AG08395 (cell line): ENCODE results near the gene FNDC3B.
A peak's percentile ranks its signal among the peaks of the same experiment; 100 is the strongest.

Experiments
- DNase-seq: peaks from one replicate; pipeline ENCODE4 v3.0.0; 2012; ENCODE audit warnings: mixed read lengths, low spot score

The FNDC3B gene

GRCh38 chr3:172192830-172193415, 153.5 kb downstream of the FNDC3B start:
- DNase-seq = no peak

GRCh38 chr3:172193436-172193835, 154.1 kb downstream of the FNDC3B start:
- no peak for DNase-seq

GRCh38 chr3:172194702-172195406, 155.5 kb downstream of the FNDC3B start:
- peak; percentile 20 for DNase-seq

- no peak for DNase-seq
Measured at GRCh38 chr3:172195407-172195754, 156.0 kb downstream of the FNDC3B start.

- no peak for DNase-seq
Measured at GRCh38 chr3:172197344-172197743, 158.0 kb downstream of the FNDC3B start.

GRCh38 chr3:172198428-172198827, 159.1 kb downstream of the FNDC3B start:
- DNase-seq = no peak

GRCh38 chr3:172199850-172200369, 160.5 kb downstream of the FNDC3B start:
- DNase-seq = no peak

GRCh38 chr3:172201136-172201869, 161.9 kb downstream of the FNDC3B start:
- peak; percentile 86 for DNase-seq

GRCh38 chr3:172201870-172202236, 162.5 kb downstream of the FNDC3B start:
- DNase-seq = peak; percentile 41

GRCh38 chr3:172202797-172203196, 163.4 kb downstream of the FNDC3B start:
- DNase-seq = no peak

GRCh38 chr3:172203522-172204258, 164.3 kb downstream of the FNDC3B start:
- no peak for DNase-seq

- no peak for DNase-seq
Measured at GRCh38 chr3:172204716-172205115, 165.3 kb downstream of the FNDC3B start.

GRCh38 chr3:172208586-172209332, 169.4 kb downstream of the FNDC3B start:
- no peak for DNase-seq

GRCh38 chr3:172209333-172210321, 170.2 kb downstream of the FNDC3B start:
- no peak for DNase-seq

GRCh38 chr3:172210355-172210754, 171.0 kb downstream of the FNDC3B start:
- no peak for DNase-seq

GRCh38 chr3:172211123-172211522, 171.7 kb downstream of the FNDC3B start:
- no peak for DNase-seq

- no peak for DNase-seq
Measured at GRCh38 chr3:172213200-172213599, 173.8 kb downstream of the FNDC3B start.

GRCh38 chr3:172213904-172214303, 174.5 kb downstream of the FNDC3B start:
- no peak for DNase-seq

GRCh38 chr3:172216267-172216666, 176.9 kb downstream of the FNDC3B start:
- no peak for DNase-seq

GRCh38 chr3:172216911-172217310, 177.5 kb downstream of the FNDC3B start:
- DNase-seq = no peak
